GM11168 (cell line): Measurements from ENCODE around the gene RHOG.
"Not testable (repeated sequence)": the region's sequence is repeated elsewhere in the genome, so short reads cannot be mapped to it uniquely, and the experiment has no call there.

Experiments
- in situ Hi-C: fragments of 300-500 bp; cut with MboI; formaldehyde crosslinking; loops from one replicate; pipeline ENCODE4 v1.12.0; 2022; ENCODE audit warnings: low sequenced_read_pairs; ENCODE audit not compliant: unreplicated experiment

Gene RHOG

DNA sequence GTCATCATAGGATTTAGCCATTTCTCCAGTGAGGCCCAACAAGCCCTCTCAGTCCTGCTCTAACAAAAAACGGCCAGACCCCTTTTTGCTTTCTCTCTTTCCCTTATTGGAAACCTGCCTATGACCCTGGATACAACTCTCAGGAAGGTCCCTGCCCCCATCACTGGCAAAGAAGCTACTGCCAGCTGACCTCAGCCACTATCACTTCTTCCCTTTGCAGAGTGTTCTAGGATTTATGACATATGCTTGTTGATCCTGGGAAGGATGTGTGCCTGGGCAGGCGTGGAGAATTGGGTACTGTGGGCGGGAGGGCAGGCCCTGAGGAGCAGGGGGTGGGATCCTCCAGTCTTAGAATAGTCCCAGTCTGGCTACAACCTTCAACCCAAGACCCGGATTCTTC, 24.9 kb downstream of the RHOG start:
- in situ Hi-C loops = no loop called here

DNA sequence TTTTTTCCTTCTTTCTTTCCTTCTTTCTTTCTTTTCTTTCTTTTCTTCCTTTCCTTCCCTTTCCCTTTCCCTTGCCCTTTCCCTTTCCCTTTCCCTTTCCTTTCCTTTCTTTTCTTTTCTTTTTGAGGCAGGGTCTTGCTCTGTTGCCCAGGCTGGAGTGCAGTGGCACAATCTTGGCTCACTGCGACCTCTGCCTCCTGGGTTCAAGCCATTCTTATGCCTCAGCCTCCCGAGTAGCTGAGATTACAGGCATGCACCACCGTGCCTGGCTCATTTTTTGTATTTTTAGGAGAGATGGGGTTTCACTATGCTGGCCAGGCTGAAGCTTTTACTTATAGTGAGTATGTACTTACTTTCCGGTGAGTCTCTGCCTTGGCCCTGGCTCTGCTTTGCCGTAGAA, 25.9 kb downstream of the RHOG start:
- in situ Hi-C loops = not testable (repeated sequence)

DNA sequence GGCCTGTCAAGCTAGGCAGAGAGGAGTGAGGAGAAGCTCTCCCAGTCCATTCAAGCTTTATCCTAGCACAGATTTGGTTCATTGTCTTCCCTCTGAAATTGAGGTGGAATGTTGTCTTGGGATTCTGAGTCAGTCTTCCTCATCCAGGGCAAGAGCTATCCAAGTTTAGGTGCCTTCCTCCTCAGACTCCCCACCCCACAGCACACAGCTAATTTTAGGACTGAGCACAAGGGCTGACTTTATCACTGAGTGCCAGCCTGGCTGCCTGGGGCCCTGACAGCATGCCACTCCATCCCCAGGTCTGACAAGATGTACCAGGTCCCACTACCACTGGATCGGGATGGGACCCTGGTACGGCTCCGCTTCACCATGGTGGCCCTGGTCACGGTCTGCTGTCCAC, 29.8 kb downstream of the RHOG start:
- in situ Hi-C loops = no loop called here

DNA sequence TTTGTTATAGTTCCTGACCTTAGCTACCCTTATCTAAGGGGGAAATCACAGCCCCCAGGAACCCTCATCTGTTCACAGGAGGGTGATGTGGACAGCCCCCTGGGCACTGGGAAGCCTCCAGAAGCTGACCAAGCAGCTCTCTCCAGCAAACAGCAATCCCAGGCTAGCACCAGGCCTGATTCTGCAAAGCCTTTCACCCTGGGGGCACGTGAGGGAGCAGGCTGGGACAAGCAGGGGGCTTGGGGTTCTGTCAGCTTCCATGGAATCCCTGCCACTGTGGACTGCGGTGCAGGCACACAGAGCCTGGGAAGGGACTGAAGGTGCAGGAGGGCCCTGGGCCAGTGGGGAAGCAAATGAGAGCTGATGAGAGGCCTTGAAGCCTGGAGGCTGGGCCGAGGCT, 30.3 kb downstream of the RHOG start:
- in situ Hi-C loops = no loop called here

DNA sequence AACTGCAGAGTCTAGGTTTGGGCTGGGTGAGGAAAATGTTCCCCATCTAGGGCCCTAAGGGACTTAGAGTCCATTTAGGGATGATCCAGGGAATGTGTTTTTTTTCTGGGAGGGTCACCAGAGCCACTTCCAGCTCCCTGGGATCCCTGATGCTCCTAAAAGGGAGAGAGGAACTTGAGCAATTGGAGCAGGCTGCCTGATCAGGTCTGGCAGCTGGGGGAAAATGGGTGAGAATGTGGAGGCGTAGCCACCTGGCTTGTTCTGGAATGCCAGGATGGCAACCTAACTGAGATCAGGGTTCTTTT, 31.2 kb downstream of the RHOG start:
- in situ Hi-C loops = no loop called here

DNA sequence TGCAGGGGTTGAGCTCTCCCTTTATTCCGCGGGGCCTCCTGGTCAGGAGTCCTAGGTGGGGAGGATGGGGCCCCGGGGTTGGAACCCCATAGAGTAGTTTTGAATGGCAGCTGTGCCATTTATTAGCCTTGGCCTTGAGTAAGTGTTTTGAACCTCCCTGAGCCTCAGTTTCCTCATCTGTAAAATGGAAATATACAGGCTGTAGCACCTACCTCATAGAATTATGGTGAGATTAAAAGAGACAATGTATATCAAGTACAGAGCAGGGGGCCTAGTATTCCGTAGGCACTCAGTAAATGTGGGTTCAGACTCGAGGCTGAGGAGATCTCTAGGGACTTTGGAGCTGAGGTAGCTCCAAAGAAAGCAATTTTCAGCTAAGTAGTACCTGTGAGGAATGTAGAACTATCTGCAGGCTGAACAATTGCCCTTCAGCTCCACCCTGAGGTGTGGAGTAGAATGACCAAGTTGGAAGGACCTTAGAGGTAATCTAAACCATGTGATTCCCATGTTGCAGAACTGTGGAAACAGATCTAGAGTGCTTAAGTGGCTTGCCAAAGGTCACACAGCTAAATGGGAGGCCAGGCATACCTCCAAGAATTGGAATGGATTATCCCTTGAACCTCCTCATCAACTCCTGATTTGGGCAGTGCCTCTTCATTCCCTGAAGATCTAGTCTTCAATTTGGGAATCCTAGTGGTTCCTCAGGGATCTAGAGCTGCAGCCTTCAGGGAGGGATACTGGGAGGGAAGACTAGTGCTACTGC, 31.7 kb downstream of the RHOG start:
- in situ Hi-C loops = no loop called here

DNA sequence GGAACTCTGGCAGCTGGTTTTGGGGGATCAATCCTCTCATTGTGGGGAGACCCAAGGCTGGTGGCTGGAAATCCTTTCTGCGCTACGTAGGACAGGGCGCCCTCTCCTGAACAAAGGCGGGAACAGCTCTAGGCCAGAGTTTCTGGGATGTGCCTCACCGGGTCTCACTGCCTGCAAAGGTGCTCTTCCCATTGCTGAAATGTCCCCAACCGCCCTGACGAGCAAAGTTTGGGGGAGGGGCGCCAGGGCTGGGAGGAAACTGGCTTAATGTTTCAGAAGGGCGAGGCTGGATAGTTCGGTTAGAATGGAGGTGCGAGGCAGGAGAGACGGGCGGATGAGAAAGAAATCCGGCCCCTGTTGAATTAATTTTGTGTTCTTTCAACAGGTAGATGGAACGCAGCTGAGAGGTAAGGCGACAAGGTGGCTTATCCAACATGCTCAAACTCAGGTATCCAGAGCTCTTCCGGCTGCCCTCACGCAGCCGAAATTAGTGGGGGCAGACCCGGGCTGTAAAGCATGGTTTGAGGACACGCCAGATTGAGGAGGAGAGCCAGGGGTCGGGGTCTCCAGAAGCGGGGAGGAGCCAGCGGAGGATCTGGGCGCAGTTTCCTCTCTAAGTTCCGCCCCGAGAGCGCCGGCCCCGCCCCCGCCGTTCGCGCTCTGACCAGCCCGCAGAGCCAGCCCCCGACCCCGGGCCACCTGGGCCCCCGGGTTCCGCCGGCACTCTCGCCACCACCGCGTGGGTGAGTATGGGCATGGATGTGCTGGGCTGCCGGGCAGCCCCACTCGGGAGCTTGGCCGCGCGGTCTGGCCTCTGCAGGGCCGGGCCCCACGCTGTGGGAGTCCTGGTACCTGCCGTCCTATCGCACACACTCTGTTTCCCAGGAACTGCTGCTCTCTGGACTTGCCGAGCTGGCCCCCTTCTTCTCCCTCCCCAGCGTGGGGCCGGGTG, 32.6 kb downstream of the RHOG start, which contains the start of gene PGAP2:
Gene PGAP2, plus strand, starts transcription at position 652 of the 952 bp plus-strand sequence. CDS start 2,700 bp downstream, outside the sequence.
- in situ Hi-C loops = no loop called here

DNA sequence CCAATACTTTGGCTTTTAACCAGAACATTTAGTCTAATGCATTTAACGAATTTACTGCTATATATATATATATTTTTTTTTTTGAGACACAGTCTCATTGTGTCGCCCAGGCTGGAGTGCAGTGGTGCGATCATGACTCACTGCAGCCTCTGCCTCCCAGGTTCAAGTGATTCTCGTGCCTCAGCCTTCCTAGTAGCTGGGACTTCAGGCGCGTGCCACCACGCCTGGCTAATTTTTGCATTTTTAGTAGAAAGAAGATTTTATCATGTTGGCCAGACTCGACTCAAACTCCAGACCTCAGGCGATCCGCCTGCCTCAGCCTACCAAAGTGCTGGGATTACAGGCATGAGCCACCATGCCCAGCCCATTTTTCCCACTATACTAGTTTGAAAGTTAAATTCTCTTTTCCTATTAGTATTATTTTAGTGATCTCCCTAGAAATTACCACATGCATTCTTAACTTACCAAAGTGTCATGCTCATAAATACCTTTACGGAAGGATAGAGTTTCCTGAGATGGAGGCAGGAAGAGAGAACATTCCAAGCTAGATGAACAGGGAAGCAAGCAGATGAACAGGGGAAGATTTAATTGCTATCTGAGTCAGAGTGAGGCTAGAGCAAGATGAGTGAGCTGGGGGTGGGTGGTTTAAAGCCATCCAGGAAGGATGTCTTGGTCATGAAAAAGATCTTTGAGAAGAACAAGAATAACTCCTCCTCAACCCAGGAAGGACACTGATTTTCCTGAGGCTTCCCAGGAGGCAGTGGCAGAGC, 36.8 kb downstream of the RHOG start:
- in situ Hi-C loops = no loop called here

DNA sequence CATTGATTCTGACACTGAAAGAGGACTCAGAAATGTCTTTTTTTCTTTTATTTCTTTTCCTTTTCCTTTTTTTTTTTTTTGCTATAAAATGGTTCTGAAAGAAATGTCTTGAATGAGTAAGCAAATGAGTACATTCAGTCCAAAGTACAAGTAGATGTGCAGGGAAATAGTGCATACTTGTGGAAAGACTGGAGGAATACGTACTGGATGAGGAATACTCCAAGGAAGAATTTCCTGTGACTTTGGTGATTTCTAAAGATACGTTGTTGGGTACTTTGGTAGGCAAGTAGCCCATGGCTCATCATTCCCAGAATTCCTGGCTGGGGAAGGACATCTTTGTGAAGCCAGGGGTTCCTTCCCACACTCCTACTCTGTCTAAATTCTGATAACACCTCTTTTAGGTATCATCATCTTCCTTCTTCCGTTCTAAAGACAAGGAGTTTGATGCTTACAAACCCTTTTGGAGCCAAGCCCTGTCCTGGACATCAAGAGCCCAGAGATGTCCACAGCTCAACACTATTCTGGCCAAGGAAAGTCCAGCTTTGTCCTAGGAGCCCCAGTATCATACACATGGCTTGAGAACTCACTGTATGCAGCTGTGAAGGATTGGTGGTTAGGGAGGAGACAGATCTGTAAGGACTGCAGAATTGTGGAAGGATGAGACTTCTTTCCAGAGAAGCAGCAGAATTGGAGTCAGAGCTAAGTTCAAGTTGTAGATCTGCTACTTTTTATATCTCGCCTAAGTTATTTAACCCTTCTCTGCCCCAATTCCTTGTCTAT, 38.6 kb downstream of the RHOG start:
- in situ Hi-C loops = no loop called here

DNA sequence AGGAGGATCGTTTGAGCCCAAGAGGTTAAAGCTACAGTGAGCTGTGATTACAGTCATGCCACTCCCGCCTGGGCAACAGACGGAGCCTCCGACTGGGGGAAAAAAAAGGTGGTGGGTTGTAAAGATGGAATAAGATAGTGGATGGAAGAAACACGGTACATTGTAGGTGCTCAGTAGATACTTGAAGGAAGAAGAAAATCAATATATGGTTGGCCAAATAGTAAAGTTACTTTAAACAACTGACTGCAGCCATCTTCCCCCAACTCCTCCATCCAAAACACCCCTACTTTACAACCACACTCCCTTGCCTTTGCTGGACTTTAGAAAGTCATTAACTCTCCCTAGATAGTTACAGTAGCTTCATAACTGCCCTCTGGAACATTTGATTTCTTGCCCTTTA, 40.9 kb downstream of the RHOG start:
- in situ Hi-C loops = no loop called here

DNA sequence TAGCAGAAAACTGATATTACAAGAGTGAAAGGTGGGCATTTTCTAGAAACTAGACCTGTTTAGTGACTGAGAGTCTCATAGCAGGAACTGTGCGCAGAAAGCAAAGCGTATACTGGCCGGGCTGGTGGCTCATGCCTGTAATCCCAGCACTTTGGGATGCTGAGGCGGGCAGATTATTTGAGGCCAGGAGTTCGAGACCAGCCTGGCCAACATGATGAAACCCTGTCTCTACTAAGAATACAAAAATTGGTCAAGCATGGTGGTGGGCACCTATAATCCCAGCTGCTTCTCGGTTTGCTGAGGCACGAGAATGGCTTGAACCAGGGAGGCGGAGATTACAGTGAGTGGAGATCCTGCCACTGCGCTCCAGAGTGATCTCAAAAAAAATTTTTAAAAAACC, 41.6 kb downstream of the RHOG start:
- in situ Hi-C loops = no loop called here

DNA sequence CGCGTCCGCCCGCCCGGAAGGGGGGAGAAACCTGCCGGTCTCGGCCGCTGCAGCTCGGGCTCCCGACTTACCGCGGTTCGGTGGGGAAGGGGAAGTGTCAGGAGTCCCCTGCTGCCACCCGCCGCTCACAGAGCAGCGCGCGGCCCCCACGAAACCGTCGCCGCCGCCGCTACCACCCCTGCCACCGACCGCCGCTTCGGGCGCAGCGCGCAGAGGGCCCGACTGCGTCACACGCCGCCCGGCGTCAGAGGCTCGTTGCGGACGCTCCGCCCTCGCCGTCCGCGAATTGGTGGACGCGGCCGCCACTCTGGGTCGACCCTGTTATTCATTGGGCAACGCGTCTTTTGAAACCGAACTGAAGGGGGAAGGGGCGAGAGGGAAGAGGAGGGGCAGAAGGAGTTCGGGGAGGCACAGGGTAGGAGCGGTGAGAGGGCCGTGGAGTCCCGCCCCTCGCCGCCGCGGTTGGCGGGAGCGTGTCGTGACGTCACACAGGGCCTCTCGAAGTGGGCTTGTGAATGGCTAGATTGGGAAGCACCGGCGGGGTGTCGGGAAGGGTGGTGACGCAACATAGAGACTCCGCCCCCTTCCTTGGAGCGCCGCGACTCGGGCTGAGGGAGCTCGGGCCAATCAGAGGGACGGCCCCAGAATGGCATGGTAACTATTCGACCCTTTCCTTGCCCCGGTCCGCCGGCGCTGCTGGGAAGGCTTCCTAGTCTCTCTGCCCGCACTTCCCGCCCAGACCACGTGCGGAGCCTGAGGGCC, 43.2 kb downstream of the RHOG start, which contains the start of gene NUP98:
Gene NUP98, minus strand, starts transcription at position 226 of the 762 bp plus-strand sequence. CDS start 15,437 bp downstream, outside the sequence.
- in situ Hi-C loops = no loop called here

DNA sequence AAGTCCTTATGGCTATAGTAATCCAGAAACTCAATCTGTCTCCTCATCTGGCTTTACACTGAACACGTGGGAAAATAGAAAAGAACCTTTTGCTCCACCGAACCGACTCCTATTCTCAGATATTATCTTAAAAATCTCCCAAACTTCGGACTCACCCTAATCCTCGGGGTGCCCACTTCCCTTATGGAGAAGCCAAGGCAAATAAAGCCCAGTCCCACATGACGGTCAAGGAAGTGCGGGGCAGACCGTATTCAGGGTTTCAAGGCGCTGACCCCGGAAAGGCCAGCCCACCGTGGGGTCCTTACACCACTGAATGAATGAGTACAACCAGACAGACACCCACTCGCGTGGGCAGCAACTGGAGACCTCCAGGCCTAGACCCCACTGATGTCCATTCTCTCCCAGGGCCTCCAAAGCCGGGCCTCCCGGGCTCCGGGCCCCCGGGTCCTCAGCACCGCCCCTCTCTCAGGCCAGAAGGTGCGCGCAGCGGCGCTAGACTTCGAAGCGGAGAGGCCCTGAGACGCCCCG, 43.9 kb downstream of the RHOG start:
- in situ Hi-C loops = no loop called here

DNA sequence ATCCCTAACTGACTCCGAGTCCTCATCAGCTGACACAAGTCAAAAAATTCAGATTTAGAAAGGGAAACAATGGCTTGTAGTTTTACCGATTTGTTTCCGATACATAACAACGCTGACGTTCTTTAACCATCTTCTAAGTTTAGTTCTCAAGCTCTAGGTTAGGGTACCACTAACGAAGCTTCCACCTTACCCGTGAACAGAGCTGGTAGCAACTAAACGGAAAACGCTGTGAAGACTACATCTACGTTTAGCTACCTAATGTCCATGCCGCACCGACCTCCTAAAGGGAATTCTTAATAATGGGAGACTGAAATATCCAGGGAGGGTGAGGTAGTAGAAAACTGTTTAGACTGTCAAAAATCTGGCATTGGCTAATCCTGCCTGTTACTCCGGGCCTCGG, 44.4 kb downstream of the RHOG start:
- in situ Hi-C loops = no loop called here

DNA sequence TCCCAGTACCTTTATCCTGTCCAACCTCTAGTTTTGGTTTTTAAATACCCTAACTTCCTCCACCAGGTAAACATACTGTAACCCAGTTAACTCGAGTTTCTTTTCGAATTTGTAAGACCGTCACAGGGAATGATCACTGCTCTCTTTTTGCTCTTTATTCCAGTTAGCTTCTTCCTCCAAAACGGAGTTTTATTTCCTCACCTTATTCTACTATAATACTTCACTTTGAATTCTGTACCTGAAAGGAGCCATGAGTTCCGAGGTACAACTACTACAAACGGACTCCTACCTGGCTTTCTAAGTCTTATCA, 44.8 kb downstream of the RHOG start:
- in situ Hi-C loops = no loop called here

DNA sequence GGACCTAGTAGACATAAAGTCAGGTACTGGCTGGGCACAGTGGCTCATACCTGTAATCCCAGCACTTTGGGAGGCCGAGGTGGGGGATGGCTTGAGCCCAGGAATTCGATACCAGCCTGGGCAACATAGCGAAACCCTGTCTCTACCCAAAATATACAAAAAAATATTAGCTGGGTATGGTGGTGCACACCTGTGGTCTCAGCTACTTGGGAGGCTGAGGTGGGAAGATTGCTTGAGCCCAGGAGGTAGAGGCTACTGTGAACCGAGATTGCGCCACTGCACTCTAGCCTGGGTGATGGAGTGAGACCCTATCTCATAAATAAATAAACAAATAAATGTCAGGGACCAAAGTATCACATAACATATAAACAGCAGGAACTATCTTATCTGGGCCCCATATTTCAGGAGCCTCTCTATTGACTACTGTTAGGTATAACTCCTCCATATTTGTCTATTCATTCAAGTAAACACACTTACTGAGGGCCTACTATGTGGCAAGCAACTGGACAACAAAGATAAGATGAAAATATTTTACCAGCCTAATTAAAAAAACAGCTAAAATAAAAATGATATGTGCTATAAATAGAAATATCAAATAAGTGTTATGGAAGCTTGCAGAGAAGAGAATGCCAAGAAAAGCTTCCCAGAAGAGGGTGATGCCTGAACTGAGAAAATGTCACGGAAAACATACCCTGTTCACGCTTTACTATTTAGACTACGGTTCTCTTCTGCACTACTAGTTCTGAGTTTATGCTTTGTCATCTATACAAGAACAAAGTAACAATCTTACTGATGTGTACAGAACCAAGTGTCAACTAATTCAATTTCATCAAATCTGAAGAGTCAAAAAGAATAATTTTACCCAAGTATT, 45.4 kb downstream of the RHOG start:
- in situ Hi-C loops = no loop called here

DNA sequence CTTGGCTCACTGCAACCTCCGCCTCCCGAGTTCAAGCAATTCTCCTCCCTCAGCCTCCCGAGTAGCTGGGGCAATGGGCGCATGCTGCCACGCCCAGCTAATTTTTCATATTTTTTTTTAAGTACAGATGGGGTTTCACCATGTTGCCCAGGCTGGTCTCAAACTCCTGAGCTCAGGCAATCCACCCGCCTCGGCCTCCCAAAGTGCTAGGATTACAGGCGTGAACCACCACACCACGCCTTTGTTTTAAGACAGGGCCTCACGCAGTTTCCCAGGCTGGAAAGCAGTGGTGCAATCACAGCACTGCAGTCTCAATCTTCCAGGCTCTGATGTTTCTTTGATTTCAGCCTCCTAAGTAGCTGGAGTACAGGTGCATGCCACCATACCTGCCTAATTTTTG, 46.4 kb downstream of the RHOG start:
- in situ Hi-C loops = not testable (repeated sequence)

DNA sequence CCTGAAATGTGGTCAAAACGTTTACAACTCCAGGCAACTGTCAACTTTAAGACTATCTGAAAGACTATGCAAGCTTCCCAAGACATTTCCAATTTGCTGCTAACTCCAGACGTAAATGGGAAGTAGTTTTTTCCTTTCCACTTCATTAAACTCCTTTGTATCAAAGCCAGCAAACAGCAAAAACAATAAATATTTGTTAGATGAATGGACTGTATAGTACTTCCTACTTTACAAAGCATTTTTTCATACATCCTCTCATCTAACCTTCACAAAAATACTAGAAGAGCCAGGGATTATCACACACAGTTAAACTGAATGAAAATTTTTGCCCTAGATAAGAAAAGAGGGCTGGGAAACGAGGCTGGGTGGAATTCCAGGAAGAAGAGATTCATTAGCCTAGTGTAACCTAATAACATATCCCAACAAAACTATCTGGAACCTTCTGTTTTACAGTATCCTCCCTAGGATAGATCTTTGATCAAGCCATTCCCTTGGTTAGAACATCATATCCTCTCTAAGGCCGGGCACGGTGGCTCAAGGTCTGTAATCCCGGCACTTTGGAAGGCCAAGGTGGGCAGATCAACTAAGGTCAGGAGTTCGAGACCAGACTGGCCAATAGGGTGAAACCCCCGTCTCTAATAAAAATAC, 53.9 kb downstream of the RHOG start:
- in situ Hi-C loops = no loop called here
